Gastrocnemius medialis (tissue), 4 donors: ENCODE measurements around the gene CIBAR2.

Source experiments
- CTCF ChIP-seq, 5 experiments: fragments of 450-650 bp in 3 of 5; fragments of 200-600 bp in 2 of 5; sonication (generic) in 2 of 5; IDR thresholded peaks in 4 of 5; conservative IDR thresholded peaks in 1 of 5; 1 replicate in 4 of 5; 2 replicates in 1 of 5; pipeline ENCODE4 v1.5.1; 2016 to 2019; ENCODE audit warnings: antibody characterized with exemption in 5 of 5, mild to moderate bottlenecking in 3 of 5, moderate library complexity in 3 of 5
- POLR2A ChIP-seq, 2 donors: fragments of 450-650 bp; IDR thresholded peaks; one replicate each; pipeline ENCODE4 v1.6.1; 2017; ENCODE audit warnings: antibody characterized with exemption in 2 of 2, mild to moderate bottlenecking in 2 of 2, moderate library complexity in 2 of 2

- TF ChIP-seq CTCF (IDR thresholded peaks at IDR 0.05 in 4 of 5, conservative IDR thresholded peaks at IDR 0.05 in 1 of 5) (no peak), POLR2A (IDR thresholded peaks at IDR 0.05) (no peak)
Observed at GRCh38 chr16:85148931-85149330, 36.7 kb upstream of the CIBAR2 start.
